ENCODE data around the gene LAMB4.
A peak's percentile ranks its signal among the peaks of the same experiment; 100 is the strongest.

LAMB4 gene

DNA sequence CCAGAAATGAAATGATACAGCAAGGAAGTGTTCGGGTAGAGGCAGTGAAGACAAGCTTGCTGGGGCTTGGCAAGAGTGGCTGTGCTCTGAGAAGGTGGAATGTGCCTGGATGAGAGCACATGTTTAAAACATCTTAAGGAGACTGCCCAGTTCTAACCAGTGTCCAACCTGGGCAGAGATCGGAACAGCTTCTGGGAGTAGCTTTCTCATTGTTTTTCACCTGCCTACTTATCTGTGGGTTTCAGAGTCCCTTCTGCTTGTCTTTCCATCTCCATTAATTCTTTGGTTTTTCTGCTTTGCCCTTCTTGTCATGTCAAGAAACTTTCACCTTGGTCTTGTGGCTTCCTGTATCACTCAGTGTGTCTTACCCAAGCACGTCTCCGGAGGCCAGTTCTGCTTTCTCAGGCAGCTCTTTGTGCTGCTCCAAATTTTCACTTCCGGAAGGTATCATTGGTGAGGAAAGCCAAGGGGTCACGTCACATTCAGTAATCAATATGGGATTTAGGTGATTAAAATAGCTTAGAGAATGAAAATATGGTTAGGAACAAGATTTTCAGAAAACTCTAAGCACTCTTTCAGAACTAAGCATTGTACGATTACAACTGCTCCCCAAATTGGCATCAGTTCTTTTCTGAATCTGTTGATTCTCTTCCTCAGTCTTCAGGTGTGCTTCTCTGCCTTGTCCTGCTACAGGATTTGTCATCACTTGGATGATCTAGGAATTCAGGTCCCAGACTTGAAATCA, 5.5 kb upstream of the LAMB4 start:
- Mint-ChIP-seq H3K4me1 (ENCODE audit: low read depth) (peaks cover 29% of the 10 kb centered on the region), H3K27me3 (peaks cover 12% of the 10 kb centered on the region), H3K9me3 (no peaks in the 10 kb centered on the region), H3K36me3 (ENCODE audit: low read depth) (no peaks in the 10 kb centered on the region), H3K27ac (peak overlapping the region; percentile 92), H3K4me3 (no peak overlapping the region)
- no peak for DNase-seq

DNA sequence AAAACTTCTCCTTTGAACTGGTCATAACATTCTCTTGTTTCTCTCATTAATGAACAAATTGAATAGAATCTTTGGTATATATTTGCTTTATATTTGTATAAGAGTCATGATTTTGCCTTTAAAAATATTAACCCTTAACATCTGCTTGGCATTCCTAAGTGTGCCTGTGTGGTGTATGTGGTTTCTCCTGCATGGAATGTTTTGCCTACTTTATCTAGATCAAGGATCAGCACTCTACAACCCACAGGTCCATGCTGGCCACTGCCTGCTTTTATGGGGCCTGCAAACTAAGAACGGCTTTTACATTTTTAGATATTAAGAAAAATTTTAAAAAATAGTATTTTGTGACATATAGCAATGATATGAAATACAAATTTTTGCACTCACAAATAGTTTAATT, 4.3 kb upstream of the LAMB4 start:
- Mint-ChIP-seq H3K36me3 (ENCODE audit: low read depth) (no peaks in the 10 kb centered on the region), H3K4me3 (no peak overlapping the region), H3K27me3 (peaks cover 14% of the 10 kb centered on the region), H3K4me1 (ENCODE audit: low read depth) (peaks cover 29% of the 10 kb centered on the region), H3K9me3 (no peaks in the 10 kb centered on the region), H3K27ac (no peak overlapping the region)
- no peak for DNase-seq

DNA sequence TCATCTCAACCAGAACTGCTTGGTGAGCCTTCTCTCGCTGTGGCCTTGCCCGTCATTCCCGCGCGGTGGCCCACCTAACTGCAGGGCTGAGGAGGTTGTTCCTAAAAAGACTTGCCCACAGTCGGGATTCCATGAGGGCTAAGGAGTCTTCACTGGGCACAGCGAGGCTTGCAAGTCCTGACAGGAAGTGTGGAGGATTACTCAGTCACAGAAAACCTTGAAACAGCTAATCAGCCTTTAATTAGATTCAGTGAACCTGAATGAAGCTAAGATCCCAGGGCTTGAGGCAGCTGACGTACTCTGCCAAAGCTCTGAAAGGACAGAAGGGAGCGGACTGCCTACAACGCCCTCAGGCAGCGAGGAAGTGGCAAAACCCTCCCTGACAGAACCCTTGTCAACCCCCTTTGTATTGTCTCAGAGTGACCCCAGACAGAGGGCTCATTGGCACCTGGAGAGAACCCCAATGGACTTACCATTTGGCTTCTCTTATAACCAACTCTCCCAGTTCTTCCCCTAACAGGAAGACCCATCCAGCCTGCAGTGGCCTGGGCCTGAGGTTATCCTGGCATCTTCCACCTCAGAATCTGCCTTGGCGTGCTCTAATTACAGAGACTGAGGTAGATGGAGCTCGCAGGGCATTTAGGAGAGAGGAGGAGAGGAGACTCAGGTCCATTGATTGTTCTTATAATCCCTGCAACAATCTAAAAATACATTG, 2.5 kb upstream of the LAMB4 start:
- Mint-ChIP-seq H3K9me3 (no peaks in the 10 kb centered on the region), H3K27ac (no peak overlapping the region), H3K4me1 (ENCODE audit: low read depth) (peaks cover 24% of the 10 kb centered on the region), H3K27me3 (peaks cover 8% of the 10 kb centered on the region), H3K4me3 (no peak overlapping the region), H3K36me3 (ENCODE audit: low read depth) (no peaks in the 10 kb centered on the region)
- DNase-seq, result no peak

DNA sequence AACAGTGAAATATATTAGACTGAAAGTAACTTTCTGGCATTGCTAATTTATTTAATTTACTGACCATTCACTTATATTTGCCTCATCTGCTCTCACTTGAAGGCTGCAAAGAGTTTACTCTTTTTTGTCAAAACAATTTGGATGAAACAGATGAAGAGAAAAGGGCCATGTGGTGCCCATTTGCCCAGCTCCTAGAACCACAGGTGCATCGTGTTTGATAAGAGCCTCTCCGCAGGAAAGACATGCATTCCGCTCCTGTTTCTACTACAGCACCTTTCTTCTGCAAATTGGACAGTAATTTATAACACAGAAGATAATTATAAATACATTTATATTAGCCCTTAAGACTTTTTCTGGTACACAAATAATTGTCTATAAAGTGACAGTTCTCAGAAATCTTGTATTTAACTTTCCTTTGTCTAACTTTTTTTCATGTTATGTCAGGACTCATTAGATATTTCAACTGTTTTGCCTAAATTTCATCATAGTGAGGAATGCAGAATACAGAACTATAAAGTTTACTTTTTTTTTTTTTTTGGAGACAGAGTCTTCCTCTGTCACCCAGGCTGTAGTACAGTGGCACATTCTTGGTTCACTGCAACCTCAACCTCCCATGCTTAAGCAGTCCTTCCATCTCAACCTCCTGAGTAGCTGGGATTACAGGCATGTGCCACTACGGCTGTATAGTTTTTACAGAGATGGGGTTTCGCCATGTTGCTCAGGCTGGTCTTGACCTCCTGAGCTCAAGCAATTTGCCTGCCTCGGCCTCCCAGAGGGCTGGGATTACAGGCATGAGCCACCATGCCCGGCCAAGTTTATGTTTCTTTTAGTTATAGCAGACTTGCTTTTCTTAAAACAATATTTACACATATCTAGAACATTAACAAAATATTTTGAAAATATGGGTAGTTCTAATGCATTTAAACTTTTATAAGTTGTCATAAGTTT, 869 bp downstream of the LAMB4 start:
- Mint-ChIP-seq H3K27ac (no peak overlapping the region), H3K36me3 (ENCODE audit: low read depth) (no peaks in the 10 kb centered on the region), H3K4me3 (no peak overlapping the region), H3K4me1 (ENCODE audit: low read depth) (no peaks in the 10 kb centered on the region), H3K9me3 (no peaks in the 10 kb centered on the region), H3K27me3 (peaks cover 8% of the 10 kb centered on the region)
- no peak for DNase-seq

DNA sequence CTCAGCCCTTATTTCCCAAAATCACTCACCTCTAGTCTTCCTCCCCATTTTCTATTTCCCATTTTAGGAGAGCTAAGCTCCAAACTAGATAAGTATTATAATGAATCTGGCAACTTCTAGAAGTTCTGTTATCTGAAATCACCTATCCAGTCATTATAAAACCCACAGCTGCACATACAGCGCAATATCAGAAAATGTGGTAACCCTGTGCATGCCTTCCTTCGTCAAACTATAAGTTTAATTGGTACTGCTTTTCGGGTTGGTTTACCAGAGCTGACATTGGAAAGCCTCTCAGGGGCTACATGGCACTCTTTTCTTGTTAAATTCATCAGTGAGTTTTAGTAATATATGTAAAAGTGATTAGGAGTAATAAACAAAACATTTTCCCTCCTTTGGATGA, 1.6 kb downstream of the LAMB4 start:
- no peak for DNase-seq

DNA sequence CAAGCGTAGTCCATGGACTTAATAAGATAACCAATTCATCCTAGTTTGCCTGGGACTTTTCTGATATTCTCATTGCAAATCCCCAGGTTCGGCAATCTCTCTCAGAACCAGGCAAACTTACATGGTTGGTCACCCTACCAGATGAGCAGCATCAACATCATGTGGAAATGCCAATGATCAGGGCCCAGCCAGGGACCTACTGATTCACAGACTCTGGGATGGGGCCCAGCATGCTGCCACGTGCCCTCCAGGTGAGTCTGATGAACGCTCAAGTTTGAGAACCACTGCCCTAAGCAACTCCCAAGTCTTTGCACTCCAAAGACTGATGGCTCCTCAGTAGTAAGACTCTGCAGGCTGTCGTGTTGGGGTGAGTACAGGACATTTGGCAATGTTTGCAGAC, 2.7 kb downstream of the LAMB4 start:
- Mint-ChIP-seq H3K36me3 (ENCODE audit: low read depth) (no peaks in the 10 kb centered on the region), H3K9me3 (no peaks in the 10 kb centered on the region), H3K4me3 (no peak overlapping the region), H3K4me1 (ENCODE audit: low read depth) (no peaks in the 10 kb centered on the region), H3K27ac (no peak overlapping the region), H3K27me3 (peaks cover 8% of the 10 kb centered on the region)
- DNase-seq, result no peak

More for the DNA sequence above, 1.6 kb downstream of the LAMB4 start:
- Mint-ChIP-seq H3K4me3 (no peak overlapping the region), H3K27me3 (peaks cover 8% of the 10 kb centered on the region), H3K36me3 (ENCODE audit: low read depth) (no peaks in the 10 kb centered on the region), H3K27ac (no peak overlapping the region), H3K4me1 (ENCODE audit: low read depth) (no peaks in the 10 kb centered on the region), H3K9me3 (no peaks in the 10 kb centered on the region)

DNA sequence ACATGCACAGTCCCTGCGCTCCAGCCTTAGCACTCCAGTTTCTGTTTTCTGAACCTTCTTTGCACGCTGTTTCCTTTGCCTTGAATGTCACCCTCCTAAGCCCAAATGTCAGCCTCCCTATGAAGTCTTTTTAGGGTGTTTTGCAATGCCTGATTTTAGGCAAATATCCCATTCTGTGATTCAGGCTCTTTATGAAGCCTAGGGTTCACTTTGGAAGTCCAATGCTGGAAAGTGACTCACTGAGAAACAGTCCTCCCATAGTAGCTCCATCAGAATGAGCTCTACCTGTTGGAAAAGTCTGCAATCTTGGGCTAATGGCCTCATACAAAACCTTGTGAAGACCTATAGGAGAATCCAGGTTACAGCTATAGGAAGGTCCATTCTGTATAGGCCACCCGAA, 5.3 kb downstream of the LAMB4 start:
- H3K27ac Mint-ChIP-seq, result no peak overlapping the region
- H3K27me3 Mint-ChIP-seq, result no peaks in the 10 kb centered on the region

DNA sequence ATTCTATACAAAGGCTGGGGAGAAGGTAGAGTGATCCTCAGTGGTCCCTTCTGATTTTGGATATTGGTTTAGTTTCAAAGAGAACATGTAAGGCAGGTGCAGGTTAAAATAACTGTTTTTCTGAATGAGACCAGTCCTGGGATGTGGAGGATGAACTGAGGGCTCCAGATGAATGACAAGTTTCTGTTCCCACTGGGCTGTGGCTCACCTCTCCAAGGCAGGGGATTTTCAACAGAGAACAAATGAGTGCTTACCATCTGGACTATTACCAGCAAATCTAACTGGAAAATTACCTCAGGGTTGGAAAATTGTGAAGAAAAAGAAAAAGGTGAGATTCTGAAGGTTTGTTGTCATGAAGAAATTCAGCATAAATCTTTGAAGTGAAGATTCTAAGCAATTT, 8.0 kb downstream of the LAMB4 start:
- Mint-ChIP-seq H3K9me3 (no peaks in the 10 kb centered on the region), H3K4me3 (no peak overlapping the region), H3K27ac (no peak overlapping the region), H3K36me3 (ENCODE audit: low read depth) (no peaks in the 10 kb centered on the region), H3K27me3 (no peaks in the 10 kb centered on the region), H3K4me1 (ENCODE audit: low read depth) (peaks cover 6% of the 10 kb centered on the region)
- no peak for DNase-seq

More for the DNA sequence above, 5.3 kb downstream of the LAMB4 start:
- DNase-seq, result no peak
- Mint-ChIP-seq H3K4me1 (ENCODE audit: low read depth) (peaks cover 5% of the 10 kb centered on the region), H3K36me3 (ENCODE audit: low read depth) (no peaks in the 10 kb centered on the region), H3K4me3 (no peak overlapping the region), H3K9me3 (no peaks in the 10 kb centered on the region)

DNA sequence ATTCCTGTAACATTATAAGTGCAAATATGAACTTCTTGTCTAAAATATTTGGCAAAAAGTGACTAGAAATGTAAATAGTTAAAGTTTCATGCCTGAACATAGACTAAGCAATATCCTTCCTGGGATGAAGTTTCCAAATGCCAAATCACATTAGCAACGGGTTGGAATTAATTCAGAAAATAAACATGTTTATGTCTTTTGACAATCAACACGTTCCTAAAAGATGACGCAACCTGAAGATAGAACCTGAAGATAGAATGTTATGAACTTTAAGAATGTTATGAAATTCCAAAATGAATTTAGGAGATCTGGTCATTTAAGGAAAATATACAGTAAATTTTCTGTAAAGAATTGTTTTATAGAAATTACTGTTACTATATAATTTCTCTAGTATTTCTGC, 9.2 kb downstream of the LAMB4 start:
- Mint-ChIP-seq H3K27me3 (no peaks in the 10 kb centered on the region), H3K4me1 (ENCODE audit: low read depth) (peaks cover 6% of the 10 kb centered on the region), H3K9me3 (no peaks in the 10 kb centered on the region), H3K4me3 (no peak overlapping the region), H3K36me3 (ENCODE audit: low read depth) (no peaks in the 10 kb centered on the region), H3K27ac (no peak overlapping the region)
- DNase-seq, result no peak

DNA sequence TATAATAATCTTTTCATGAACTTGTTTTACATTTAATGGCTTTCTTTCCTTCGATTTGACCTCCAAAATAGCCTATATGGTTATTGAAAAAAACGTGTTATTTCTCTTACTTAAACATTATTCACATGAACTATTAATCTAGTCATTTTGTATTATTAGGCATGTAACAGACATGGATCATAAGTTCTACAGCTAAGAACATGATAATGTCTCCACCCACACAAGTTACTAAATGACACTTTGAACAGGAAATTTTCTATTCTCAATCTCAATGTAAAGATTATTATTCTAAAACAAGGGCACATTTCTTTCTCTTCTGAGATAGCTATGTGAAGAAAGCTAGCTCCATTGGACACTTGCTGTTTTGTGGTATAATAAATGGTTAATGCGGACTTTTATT, 10.0 kb downstream of the LAMB4 start:
- no peak for DNase-seq
- H3K27me3 Mint-ChIP-seq, result no peaks in the 10 kb centered on the region
- no peak overlapping the region for H3K27ac Mint-ChIP-seq
- H3K36me3 Mint-ChIP-seq (ENCODE audit: low read depth), result no peaks in the 10 kb centered on the region
- H3K4me3 Mint-ChIP-seq, result no peak overlapping the region
- H3K9me3 Mint-ChIP-seq, result no peaks in the 10 kb centered on the region
- H3K4me1 Mint-ChIP-seq (ENCODE audit: low read depth), result peaks cover 6% of the 10 kb centered on the region

DNA sequence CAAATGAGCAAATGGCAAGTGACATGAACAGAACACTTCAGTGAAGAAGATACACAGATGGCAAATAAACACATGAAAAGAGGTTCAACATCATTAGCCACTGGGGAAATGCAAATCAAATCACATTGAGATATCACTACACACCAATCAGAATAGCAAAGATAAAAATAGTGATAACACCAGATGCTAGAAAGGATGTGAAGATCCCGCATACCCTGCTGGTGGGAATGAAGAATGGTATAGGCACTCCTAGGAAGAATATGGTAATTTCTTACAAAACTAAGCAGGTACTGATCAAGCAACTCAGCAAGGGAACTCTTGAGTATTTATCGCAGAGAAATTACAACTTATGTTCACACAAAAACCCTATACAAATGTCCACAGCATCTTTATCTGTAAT, 11.2 kb downstream of the LAMB4 start:
- Mint-ChIP-seq H3K36me3 (ENCODE audit: low read depth) (no peaks in the 10 kb centered on the region), H3K9me3 (no peaks in the 10 kb centered on the region), H3K27me3 (no peaks in the 10 kb centered on the region), H3K4me1 (ENCODE audit: low read depth) (peaks cover 6% of the 10 kb centered on the region), H3K27ac (no peak overlapping the region), H3K4me3 (no peak overlapping the region)
- no peak for DNase-seq

DNA sequence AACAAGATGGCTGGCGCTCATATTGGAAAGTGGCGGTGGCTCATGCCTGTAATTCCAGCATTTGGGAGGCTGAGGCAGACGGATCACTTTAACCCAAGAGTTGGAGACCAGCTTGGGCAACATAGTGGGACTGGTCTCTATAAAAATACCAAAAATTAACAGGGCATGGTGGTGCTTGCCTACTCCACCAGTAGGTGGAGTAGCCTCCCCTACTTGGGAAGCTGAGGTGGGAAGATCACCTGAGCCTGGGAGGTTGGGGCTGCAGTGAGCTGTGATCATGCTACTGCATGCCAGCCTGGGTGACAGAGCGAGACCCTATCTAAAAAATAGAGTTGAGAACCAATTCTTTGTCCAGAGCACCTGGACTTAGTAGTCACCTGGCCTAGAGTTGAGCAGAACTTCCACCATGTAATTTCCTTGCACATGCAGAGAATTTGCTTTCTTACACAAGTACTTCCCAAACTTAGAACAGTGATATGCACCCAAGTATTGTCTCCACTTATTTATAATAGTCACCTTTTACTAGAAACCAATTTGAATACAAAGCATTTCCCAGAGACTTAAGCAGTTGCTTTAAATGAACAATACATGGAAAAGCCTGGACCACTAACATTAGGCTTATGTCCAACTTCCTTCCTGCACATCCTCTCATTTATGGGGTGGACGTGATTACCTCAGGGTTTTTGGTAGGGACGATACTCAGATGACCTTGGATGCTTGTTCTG, 15.9 kb downstream of the LAMB4 start:
- H3K4me1 Mint-ChIP-seq (ENCODE audit: low read depth), result no peaks in the 10 kb centered on the region
- no peak for DNase-seq
- no peaks in the 10 kb centered on the region for H3K36me3 Mint-ChIP-seq (ENCODE audit: low read depth)
- H3K4me3 Mint-ChIP-seq, result no peak overlapping the region
- H3K9me3 Mint-ChIP-seq, result no peaks in the 10 kb centered on the region
- no peaks in the 10 kb centered on the region for H3K27me3 Mint-ChIP-seq
- no peak overlapping the region for H3K27ac Mint-ChIP-seq

DNA sequence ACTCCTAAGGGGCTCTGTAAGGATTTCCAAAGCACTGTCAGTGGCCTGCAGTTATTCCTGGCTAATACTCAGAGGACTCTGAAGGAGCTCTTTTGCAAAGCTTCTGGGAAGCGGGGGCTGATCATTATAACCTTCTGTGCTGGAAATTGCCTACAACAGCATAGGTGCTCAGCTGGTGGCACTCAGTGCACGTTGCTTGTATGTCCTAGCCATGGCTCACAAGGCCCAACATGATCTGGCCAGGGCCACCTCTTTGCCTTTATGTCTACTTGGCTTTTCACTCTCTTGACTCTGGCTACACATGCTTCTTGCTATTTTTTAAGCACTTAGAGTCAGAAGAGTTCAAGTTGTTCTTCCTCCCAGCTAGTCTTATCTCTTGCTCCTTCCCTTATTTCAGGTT, 17.5 kb downstream of the LAMB4 start:
- no peak for DNase-seq
- no peaks in the 10 kb centered on the region for H3K9me3 Mint-ChIP-seq
- H3K36me3 Mint-ChIP-seq (ENCODE audit: low read depth), result no peaks in the 10 kb centered on the region
- H3K27me3 Mint-ChIP-seq, result no peaks in the 10 kb centered on the region
- H3K27ac Mint-ChIP-seq, result no peak overlapping the region
- H3K4me1 Mint-ChIP-seq (ENCODE audit: low read depth), result no peaks in the 10 kb centered on the region
- no peak overlapping the region for H3K4me3 Mint-ChIP-seq

DNA sequence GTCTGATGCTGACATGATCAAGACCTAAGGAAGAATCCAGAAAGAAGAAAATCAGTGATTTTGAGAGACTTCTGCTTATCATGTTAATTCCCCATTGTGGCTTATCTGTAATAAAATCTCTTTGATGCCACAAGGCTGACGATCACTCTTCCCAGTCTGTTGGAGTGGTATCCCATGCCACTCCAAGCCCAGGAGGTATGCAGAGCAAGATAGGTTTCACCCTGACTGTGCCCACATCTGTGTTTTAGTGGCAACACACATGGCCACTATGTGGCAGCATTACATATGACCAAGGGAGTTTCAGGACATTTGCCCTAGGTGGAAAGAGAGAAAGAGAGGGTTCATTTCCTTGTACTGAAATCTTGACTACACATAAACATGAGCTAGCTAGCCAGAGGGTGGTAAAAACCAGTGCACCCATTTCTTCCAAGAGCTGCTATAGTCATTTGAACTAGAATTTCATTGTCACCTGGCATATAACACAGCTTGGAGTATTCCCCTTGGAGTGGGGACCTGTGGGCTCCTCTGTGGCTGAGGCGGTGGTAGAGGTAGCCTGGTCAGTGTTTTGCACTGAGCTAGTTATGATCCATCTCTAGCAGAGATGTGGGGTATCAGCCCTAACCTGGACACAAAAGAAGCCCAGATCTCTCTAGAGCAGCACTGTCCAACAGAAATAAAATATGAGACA, 20.8 kb downstream of the LAMB4 start:
- H3K4me3 Mint-ChIP-seq, result no peak overlapping the region
- H3K9me3 Mint-ChIP-seq, result no peaks in the 10 kb centered on the region
- no peaks in the 10 kb centered on the region for H3K36me3 Mint-ChIP-seq (ENCODE audit: low read depth)
- H3K27ac Mint-ChIP-seq, result no peak overlapping the region
- DNase-seq, result no peak
- H3K27me3 Mint-ChIP-seq, result no peaks in the 10 kb centered on the region
- H3K4me1 Mint-ChIP-seq (ENCODE audit: low read depth), result no peaks in the 10 kb centered on the region

All from activated T-cell treated with anti-CD3 and anti-CD28 coated beads, Interleukin-2, amount 50 U/mL, for 24 hours (primary cell).